Measurements from ENCODE around the gene CUTA.
A peak's percentile ranks its signal among the peaks of the same experiment; 100 is the strongest.

The CUTA gene

DNA sequence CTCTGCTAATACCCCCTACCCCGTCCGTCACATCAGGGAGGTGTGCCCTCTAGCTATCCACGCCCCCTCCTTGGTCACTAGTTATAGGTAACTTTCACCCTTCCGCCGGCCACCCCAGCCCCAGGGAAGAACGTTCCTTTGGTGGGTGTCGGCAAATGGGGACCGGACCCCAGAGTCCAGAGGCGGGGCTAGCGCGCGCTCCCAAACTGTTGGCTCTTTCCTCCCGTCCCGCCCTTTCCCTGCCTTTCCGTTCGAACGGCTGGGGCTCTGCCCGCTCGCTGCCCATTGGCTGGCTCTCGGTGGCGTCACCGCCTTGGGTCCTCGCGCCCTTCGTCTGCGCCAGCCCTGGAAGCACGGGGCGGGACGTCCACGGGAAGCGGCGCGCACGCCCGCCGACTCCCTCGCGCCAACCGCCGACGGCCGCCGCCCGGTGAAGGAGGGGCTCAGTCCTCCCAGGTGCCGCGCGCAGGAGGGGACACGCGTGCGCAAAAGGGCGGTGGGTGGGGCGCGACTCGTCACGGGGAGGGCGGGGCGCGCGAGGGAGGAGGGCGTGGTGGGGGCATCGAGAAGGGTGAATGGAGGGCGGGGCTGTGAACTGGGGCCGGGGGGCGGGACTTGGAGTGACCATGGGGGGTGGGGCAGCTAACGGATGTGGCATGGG lies 7.7 kb downstream of the CUTA start:
- Histone ChIP-seq H3K79me2 (ENCODE audit: insufficient read depth, low read length) (peaks cover 35% of the 10 kb centered on the region; the same call in 1 of the 2 replicates), H3K27me3 (ENCODE audit: insufficient read depth, low read length, poor library complexity, severe bottlenecking) (no peaks in the 10 kb centered on the region), H3K9me2 (replicated peaks; ENCODE audit: low read depth, low read length) (no peaks in the 10 kb centered on the region), H3K9ac (ENCODE audit: low read depth, low read length, poor library complexity, severe bottlenecking) (peak overlapping the region; percentile 82), H3K4me2 (ENCODE audit: low read depth, low read length, poor library complexity, severe bottlenecking) (peak overlapping the region; percentile 98), H3F3A (ENCODE audit: low read depth) (peaks cover 19% of the 10 kb centered on the region), H3K4me1 (ENCODE audit: insufficient read depth, low read length, poor library complexity, severe bottlenecking) (peaks cover 21% of the 10 kb centered on the region), H3K36me3 (ENCODE audit: insufficient read depth, low read length) (peaks cover 35% of the 10 kb centered on the region; the same call in 1 of the 2 replicates), H3K4me3 (ENCODE audit: low read length, poor library complexity, severe bottlenecking) (peak overlapping the region; percentile 82), H4K20me1 (ENCODE audit: insufficient read depth, low read length, poor library complexity, severe bottlenecking) (peaks cover 23% of the 10 kb centered on the region), H2AFZ (ENCODE audit: low read length) (peak overlapping the region; percentile 44), H3K9me3 (ENCODE audit: insufficient read depth, low read depth, low read length) (no peaks in the 10 kb centered on the region)
- no peak for TF ChIP-seq CTCF (conservative IDR thresholded peaks at IDR 0.05; ENCODE audit: low read length)
- TF ChIP-seq EZH2phosphoT487 (IDR thresholded peaks at IDR 0.05; ENCODE audit: borderline replicate concordance), result no peak

- no peak overlapping the region for H3K4me3 ChIP-seq (ENCODE audit: low read length, poor library complexity, severe bottlenecking)
- H4K20me1 ChIP-seq (ENCODE audit: insufficient read depth, low read length, poor library complexity, severe bottlenecking), result peaks cover 24% of the 10 kb centered on the region
- H3K4me2 ChIP-seq (ENCODE audit: low read depth, low read length, poor library complexity, severe bottlenecking), result no peak overlapping the region
- H2AFZ ChIP-seq (ENCODE audit: low read length), result no peak overlapping the region
- no peaks in the 10 kb centered on the region for H3K9me3 ChIP-seq (ENCODE audit: insufficient read depth, low read depth, low read length)
- H3K4me1 ChIP-seq (ENCODE audit: insufficient read depth, low read length, poor library complexity, severe bottlenecking), result peaks cover 17% of the 10 kb centered on the region
- peaks cover 63% of the 10 kb centered on the region; the same call in 1 of the 2 replicates for H3K36me3 ChIP-seq (ENCODE audit: insufficient read depth, low read length)
- H3F3A ChIP-seq (ENCODE audit: low read depth), result peaks cover 19% of the 10 kb centered on the region
- peaks cover 41% of the 10 kb centered on the region; the same call in 1 of the 2 replicates for H3K79me2 ChIP-seq (ENCODE audit: insufficient read depth, low read length)
- H3K27me3 ChIP-seq (ENCODE audit: insufficient read depth, low read length, poor library complexity, severe bottlenecking), result no peaks in the 10 kb centered on the region
- no peaks in the 10 kb centered on the region for H3K9me2 ChIP-seq (replicated peaks; ENCODE audit: low read depth, low read length)
- TF ChIP-seq CTCF (conservative IDR thresholded peaks at IDR 0.05; ENCODE audit: low read length) (peak; percentile 42; the same call in 1 of the 2 replicates), EZH2phosphoT487 (IDR thresholded peaks at IDR 0.05; ENCODE audit: borderline replicate concordance) (no peak)
- no peak overlapping the region for H3K9ac ChIP-seq (ENCODE audit: low read depth, low read length, poor library complexity, severe bottlenecking)
Observed at GRCh38 chr6:33407132-33407718, 10.7 kb downstream of the CUTA start.

DNA sequence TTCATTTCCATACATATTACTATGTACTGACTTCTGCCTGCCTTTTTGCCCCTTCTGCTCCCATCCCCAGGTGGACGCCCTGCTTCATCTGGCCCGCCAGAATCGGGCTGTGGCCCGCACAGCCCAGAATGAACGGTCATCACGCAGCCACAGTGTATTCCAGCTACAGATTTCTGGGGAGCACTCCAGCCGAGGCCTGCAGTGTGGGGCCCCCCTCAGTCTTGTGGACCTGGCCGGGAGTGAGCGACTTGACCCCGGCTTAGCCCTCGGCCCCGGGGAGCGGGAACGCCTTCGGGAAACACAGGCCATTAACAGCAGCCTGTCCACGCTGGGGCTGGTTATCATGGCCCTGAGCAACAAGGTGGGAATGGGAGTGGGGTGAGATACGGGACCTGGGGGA lies 11.8 kb downstream of the CUTA start:
- peaks cover 20% of the 10 kb centered on the region for H4K20me1 ChIP-seq (ENCODE audit: insufficient read depth, low read length, poor library complexity, severe bottlenecking)
- peaks cover 19% of the 10 kb centered on the region for H3F3A ChIP-seq (ENCODE audit: low read depth)
- H3K27me3 ChIP-seq (ENCODE audit: insufficient read depth, low read length, poor library complexity, severe bottlenecking), result no peaks in the 10 kb centered on the region
- peaks cover 39% of the 10 kb centered on the region; the same call in 1 of the 2 replicates for H3K79me2 ChIP-seq (ENCODE audit: insufficient read depth, low read length)
- no peaks in the 10 kb centered on the region for H3K9me2 ChIP-seq (replicated peaks; ENCODE audit: low read depth, low read length)
- TF ChIP-seq CTCF (conservative IDR thresholded peaks at IDR 0.05; ENCODE audit: low read length) (no peak), EZH2phosphoT487 (IDR thresholded peaks at IDR 0.05; ENCODE audit: borderline replicate concordance) (no peak)
- no peak overlapping the region for H3K9ac ChIP-seq (ENCODE audit: low read depth, low read length, poor library complexity, severe bottlenecking)
- peaks cover 11% of the 10 kb centered on the region for H3K4me1 ChIP-seq (ENCODE audit: insufficient read depth, low read length, poor library complexity, severe bottlenecking)
- peaks cover 72% of the 10 kb centered on the region; the same call in 1 of the 2 replicates for H3K36me3 ChIP-seq (ENCODE audit: insufficient read depth, low read length)
- H3K9me3 ChIP-seq (ENCODE audit: insufficient read depth, low read depth, low read length), result no peaks in the 10 kb centered on the region
- H3K4me2 ChIP-seq (ENCODE audit: low read depth, low read length, poor library complexity, severe bottlenecking), result no peak overlapping the region
- no peak overlapping the region for H2AFZ ChIP-seq (ENCODE audit: low read length)
- no peak overlapping the region for H3K4me3 ChIP-seq (ENCODE audit: low read length, poor library complexity, severe bottlenecking)
